Jurkat, Clone E6-1 (cell line): ENCODE results near the gene KCNH6.

Source experiments
- DNase-seq: peaks from one replicate; pipeline ENCODE4 v3.0.0-alpha.2; 2011; ENCODE audit warnings: low read depth, low spot score
- H3K4me3 ChIP-seq: 2 replicates; pipeline ENCODE4 v1.5.1; 2011; ENCODE audit warnings: mild to moderate bottlenecking, low read length, control low read depth, moderate library complexity

Gene KCNH6

DNA sequence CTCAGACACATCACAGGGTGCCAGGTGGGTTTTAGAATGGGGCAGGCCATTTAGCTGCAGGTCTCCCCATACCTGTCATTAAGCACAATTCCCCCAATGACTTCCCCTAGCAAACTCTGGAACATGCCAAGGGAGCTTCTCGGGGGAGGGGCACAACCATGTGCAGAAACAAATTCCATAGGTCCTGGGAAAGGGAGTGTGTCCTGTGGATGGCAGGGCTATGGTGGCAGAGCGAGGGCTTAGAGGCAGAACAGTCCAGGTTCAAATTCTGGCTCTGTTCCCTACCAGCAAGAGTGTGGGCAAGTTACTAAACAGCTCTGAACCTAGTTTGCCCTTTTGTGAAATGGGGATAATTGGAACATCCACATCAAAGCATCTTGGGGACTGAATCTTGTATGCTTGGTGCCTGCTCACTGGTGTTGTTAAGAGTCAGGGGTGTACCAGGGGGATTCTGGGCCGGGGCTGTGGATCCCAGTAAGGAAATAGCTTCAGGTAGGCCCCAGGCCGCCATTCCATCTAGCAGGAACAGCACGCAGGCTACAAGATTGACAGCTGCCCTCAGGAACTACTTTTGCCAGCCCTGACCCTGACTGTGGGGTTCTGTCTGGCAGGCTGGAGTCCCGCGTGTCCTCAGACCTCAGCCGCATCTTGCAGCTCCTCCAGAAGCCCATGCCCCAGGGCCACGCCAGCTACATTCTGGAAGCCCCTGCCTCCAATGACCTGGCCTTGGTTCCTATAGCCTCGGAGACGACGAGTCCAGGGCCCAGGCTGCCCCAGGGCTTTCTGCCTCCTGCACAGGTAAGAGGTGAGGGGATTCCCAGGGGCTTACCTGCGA is 21.5 kb downstream of the KCNH6 start:
- no peak overlapping the region for H3K4me3 ChIP-seq
- no peak for DNase-seq

DNA sequence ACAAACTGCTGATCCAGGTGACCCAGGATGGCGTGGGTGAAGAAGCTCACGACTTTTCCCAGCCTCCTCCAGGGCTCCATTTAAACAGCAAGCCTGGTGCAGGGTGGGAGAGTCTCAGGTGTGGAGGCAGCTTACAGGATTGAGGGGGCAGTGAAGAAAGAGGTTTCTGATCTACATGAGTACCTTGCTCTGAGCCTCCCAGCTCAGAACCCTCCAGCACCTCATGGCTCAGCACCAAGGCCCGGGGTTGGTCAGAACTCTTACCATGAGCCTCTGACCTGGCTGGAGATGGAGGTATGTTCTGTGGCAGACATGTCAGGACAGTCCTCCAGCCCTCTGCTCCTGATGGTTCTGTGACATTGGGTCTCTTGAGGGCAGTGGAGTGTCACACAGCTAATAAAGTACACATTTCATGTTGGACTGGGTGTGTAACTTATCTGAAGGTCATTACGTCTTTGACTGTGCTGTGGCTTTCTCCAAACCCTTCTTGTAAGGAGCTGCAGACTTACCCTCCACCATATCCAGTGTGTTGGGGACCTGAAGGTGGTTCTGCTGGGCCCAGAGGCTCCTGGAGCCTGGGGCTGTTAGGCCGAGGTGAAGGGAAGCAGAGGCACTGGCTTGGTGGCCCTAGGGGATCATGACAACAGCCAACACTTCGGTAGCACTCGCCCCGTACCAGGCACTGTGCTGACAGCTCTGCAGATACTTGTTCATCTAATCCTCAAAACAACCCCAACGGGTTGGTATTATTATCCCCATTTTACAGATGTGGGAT is 23.3 kb downstream of the KCNH6 start:
- DNase-seq: no peak
- H3K4me3 ChIP-seq: no peak overlapping the region

- DNase-seq: no peak
- no peak overlapping the region for H3K4me3 ChIP-seq
These were observed 23.9 kb downstream of the KCNH6 start for GRCh38 chr17:63547083-63547523.

- peak overlapping the region; percentile 70 for H3K4me3 ChIP-seq
- no peak for DNase-seq
These were observed 26.3 kb downstream of the KCNH6 start for GRCh38 chr17:63549289-63549945.

DNA sequence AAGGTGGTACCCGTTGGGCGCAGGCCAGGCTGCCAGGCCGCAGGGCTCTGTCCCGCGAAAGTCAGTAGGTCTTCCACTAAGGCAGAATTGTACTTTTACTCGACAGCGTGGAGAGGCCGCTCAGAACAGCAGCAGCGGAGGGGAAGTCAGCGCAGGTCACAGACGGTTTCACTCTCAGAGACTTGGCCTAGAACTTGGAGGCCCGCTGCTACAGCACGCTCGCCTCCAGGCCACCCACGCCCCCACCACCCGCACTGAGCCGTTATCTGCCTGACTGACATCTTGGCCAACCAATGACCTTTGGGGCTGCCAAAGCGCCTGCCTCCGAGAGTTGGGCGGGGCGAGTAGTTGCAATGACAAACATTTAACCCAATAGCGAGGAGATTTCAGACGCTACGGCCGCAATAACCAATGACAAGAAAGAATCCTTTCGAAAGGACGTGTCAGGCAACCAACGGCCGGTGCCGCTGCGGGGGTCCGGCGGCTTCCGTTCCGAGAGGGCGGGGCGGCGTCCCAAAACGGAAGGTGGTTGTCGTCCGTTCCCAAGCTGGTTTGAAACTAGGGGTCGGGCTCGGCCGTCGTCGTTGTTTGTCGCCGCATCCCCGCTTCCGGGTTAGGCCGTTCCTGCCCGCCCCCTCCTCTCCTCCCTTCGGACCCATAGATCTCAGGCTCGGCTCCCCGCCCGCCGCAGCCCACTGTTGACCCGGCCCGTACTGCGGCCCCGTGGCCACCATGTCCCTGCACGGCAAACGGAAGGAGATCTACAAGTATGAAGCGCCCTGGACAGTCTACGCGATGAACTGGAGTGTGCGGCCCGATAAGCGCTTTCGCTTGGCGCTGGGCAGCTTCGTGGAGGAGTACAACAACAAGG is 27.0 kb downstream of the KCNH6 start, which contains the start of gene DCAF7:
Gene DCAF7, plus strand, starts transcription at position 532 of the 871 bp plus-strand sequence. Its CDS starts 201 bp downstream, at position 733.
- peak within 1 kb of the TSS; percentile 70 for H3K4me3 ChIP-seq
- DNase-seq: peak; percentile 100

DNA sequence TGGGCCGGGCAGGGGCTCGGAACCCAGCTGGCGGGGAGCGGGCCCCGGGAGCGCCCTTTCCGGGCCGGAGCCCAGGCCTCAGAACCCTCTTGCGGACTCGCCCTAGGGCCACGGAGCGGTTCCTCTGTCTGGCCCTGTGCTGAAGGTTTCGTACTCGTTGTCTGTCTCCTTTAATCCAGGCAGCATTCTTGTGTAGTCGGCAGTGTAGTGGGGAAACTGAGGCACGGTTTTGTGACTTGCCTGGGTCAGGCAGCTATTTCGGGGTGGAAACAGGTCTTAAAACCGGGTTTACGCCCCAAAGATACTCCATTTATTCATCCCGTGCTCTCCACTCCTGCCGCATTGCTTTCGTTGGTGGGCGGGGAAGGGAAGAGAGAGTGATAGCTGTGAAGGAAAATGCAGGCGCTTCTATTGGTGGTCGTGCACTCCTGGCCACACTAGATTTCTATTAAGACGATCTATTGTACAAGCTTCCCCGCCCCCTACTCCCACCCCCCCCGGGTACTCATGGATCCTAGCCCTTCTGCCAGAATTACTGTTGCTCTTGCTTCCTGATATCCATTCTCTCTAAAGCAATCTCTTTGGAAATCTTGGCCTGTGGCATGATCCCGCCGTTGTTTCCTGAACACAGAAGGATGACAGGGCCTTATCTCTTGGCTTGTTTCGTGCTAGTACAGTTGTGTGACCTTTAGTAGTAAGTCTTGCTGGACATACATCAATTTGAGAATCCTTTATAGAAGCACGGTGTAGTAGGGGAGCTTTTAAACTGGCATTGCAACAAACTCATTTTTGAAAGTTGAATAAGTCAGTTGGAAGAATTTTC is 27.9 kb downstream of the KCNH6 start:
- DNase-seq: peak; percentile 30
- H3K4me3 ChIP-seq: peak overlapping the region; percentile 70

GRCh38 chr17:63552211-63552610 is 29.1 kb downstream of the KCNH6 start:
- H3K4me3 ChIP-seq: peak overlapping the region; percentile 70
- no peak for DNase-seq

DNA sequence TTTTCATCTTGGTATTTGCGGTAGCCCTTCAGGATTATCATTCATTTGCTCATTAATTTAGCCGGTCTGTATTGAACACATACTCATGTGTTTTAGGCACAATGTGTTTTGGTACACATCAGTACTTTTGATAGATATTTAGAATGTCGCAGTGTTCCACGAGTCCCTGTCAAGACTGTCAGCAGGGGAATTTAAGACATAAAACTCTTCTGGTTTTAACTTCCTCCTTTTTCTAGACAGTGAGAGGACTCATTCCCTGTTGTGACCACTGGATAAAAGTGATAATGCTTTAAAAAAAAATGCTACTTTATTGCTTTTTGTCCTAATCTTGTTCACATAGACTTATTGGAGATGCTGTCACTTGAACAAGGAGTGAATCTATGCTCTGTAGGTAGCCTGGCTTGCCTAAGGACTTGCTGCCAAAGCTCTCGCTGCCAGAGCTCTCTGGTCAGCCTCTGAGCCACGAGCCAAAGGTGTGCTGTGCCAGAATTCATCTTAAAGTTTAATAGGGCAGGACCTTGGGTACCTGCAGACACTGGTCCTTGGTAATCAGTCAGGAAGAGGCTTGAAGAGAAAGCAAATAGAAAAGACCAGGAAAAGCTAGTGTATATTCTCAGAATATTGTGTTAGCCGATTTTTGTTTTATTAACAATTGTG is 32.5 kb downstream of the KCNH6 start:
- DNase-seq: no peak

DNA sequence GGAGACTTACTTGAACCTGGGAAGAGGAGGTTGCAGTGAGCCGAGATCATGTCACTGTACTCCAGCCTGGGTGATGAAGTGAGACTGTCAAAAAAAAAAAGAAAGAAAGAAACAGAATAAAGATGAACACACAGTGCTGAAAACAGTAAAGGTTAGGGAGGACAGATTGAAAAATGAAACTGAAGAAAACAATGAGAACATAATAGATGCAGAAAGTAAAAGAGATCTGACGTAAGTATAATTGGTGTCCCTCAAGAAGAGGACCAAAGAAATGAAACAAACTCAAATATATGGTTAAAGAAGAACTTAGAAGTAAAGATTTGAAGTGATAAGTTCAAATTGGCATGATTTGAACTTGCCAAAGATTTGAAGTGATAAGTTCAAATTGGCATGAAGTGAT is 34.3 kb downstream of the KCNH6 start:
- no peak for DNase-seq
- no peak overlapping the region for H3K4me3 ChIP-seq

More for the DNA sequence above, 32.5 kb downstream of the KCNH6 start:
- no peak overlapping the region for H3K4me3 ChIP-seq

DNA sequence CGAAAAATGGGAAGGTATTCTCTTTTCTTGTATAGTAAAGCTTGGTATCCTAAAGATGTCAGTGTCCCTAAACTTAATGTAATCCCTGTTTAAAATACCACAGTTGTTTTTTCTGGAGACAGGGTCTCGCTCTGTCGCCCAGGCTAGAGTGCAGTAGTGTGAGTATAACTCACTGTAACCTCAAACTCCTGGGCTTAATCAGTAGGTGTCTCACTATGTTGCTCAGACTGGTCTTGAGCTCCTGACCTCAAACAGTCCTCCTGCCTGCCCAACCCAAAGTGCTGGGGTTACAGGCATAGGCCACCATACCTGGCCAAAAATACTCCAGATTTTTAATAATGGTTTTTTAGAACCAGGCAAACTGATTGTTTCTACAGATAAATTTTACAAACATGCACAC is 35.3 kb downstream of the KCNH6 start:
- DNase-seq: no peak
- no peak overlapping the region for H3K4me3 ChIP-seq

GRCh38 chr17:63561819-63562218 is 38.7 kb downstream of the KCNH6 start:
- no peak overlapping the region for H3K4me3 ChIP-seq
- DNase-seq: no peak

DNA sequence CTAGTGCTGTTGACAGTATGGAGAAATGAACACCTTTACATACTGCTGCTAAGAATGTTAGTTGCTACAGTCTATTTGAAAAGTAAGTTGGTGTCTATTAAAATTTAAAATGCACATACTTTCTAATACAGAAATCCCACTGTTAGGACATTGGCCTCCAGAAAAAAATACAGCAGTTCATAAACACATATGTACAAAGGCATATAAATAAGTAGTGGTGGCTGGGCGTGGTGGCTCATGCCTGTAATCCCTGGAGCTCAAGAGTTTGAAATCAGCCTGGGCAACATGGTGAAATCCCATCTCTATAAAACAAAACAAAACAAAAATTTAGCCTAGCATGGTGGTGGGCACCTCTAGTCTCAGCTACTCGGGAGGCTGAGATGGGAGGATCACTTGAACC is 40.2 kb downstream of the KCNH6 start:
- no peak overlapping the region for H3K4me3 ChIP-seq

DNA sequence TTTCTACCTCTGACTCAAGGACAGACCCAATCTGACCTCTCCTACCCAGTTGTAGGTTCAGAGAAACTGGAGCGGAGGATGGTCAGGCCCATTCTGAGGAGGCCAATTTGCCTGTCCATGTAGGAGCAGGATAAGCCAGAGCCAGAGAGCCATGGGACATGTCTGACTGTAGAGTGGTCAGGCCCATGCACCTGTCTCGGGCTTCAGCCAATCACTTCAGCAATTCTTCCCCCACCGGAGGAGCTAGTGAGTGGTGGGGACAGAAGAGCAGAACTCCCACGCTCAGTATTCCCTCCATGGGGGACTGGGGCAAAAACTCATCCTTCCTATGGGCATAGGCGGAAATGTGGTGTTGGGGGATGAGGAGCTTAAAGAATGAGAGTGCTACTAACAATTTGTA is 41.4 kb downstream of the KCNH6 start:
- no peak for DNase-seq
- no peak overlapping the region for H3K4me3 ChIP-seq

More for the DNA sequence above, 40.2 kb downstream of the KCNH6 start:
- DNase-seq: no peak

GRCh38 chr17:63567229-63567628 is 44.1 kb downstream of the KCNH6 start:
- DNase-seq: no peak
- no peak overlapping the region for H3K4me3 ChIP-seq

DNA sequence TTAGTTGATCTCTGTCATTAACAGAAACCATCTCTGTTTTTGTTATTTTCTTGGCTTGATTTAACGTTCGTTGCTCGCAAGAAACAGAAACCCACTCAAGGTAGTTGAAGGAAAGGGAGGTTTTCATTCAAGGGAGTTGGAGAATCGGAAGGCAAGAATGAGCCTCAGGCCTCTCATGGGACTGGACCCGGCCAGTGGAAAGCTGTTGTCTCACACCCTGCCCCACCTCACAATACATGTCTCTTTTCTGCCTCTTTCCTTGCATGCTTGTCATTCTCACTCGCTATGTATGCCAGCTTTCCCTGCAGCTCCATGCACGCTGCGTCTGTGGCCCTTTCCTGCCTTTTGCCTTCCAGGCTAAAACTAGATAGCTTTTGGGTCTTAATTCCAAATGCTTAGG is 45.4 kb downstream of the KCNH6 start:
- DNase-seq: no peak
- H3K4me3 ChIP-seq: no peak overlapping the region

- H3K4me3 ChIP-seq: no peak overlapping the region
- no peak for DNase-seq
These were observed 48.6 kb downstream of the KCNH6 start for GRCh38 chr17:63571632-63572310.

DNA sequence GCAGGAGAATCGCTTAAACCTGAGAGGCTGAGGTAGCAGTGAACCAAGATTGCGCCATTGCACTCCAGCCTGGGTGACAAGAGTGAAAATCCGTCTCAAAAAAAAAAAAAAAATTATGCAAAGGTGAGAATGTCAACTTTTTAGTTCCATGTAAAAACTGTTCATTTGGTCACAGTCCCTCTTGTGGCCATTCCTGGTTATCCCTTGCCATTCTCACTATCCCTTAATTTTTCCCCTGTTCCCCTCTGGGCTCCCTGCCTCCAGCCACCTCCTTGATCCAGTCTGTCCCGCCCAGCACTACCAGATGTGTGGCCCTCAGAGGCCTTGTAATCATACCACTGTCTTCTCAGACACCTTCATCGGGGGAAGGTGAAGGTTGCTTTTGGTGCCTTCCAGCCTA is 50.5 kb downstream of the KCNH6 start:
- DNase-seq: no peak
- no peak overlapping the region for H3K4me3 ChIP-seq
